Stimulated activated CD4-positive, alpha-beta T cell treated with anti-CD3 and anti-CD28 coated beads, Interleukin-4, amount 100 ng/mL, for 1 hour (primary cell): Measurements from ENCODE around the gene RER1.

Source experiments
- DNase-seq: peaks from one replicate; pipeline ENCODE4 v3.0.0-alpha.2; 2020

The RER1 gene

DNA sequence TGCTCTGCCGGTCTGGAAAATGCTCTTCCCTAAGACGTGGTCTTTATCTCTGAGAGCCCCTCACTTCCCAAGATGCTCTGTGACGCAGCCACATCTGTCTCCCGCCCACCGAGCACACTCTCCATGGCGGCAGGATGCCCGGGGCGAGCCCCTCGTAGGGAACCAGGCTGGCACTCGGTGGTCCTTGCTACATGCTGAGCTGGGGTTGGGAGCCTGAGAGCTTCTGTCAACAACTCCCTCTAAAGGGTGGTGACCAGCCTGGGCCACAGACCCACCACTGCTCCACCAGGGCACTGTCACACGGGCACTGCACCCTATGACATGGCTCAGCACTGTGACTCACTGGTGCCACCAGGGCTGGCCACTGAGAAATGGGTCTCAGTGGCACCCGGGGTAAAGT is 18.1 kb downstream of the RER1 start:
- DNase-seq: no peak

GRCh38 chr1:2411801-2412394 is 20.3 kb downstream of the RER1 start:
- no peak for DNase-seq

- DNase-seq: peak; percentile 100
Measured at GRCh38 chr1:2412395-2412772, 20.7 kb downstream of the RER1 start, which contains the start of gene PEX10. Gene PEX10, minus strand, starts transcription at chr1:2412564. Its CDS starts 62 bp downstream, at chr1:2412502.

DNA sequence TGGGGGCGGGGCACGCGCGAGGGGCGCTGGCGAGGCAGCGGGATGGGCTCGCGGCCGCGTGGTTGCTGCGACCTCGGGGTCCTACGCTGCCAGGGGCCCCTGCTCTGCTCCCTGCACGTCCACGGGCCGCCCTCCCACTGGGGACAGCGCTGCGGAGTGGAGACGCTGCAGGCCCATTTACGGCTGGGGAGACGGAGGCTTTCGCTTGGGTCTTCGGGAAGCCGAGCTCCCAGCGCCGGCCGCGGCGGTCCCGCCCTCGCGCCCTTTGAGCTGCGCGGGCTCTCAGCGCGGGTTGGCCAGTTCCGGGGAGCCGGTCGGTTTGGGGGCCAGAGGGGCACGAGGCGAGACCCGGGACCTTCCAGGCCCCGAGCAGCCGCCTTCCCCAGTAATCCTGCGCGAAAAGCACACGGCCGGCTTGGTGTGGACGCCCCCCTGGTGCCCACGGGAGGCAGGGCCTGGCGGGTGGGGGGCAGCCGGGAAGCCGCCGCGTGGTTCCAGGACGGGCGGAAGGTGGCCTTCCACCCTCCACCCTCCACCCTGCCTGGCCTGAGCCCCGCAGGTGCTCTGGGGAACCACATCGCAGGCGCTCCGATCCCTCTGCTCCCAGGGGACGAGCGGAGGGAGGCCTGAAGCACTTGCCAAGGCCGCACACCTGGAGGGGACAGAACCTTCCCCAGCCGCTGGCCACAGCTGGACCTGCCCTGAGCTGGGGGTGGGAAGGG is 21.3 kb downstream of the RER1 start:
- peak; percentile 35 for DNase-seq

DNA sequence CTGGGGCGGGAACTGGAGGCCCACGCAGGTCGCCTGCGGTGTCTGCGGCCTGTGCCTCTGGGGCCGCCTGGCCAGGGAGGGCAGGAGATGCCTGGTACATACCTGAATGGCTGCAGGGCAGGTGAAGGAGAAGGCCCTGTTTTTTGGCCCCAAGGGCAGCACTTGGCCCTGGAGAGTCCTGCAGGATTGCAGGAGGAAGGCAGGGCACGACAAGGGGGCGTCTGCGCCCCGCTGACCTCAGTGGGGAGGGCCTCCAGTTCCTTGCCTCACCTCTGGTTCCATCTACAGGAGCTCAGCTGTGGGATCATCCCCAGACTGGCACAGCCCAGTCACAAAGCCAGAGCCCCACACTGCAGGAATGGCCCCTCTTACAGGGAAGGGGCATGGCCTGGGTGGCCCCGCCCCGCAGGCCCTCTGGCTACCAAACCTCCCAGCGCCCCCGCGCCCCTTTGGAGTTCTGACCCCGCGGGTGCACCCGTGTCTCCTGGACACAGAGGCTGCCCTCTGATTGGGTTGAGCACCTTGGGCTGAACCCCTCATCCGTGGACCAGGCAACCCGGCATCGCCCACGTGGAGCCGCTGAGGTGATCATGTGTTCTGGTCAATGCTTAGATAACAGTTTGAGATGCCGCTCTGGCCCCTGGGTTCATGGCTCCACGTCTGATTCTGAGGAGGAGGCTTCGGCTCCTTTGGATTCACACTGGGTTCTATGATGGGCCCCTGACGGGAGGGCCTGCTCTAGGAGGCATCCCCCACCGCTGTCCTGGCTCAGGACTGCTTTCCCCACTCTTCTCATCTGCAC is 22.1 kb downstream of the RER1 start:
- DNase-seq: no peak

- DNase-seq: peak; percentile 82
Measured at GRCh38 chr1:2414297-2414958, 22.8 kb downstream of the RER1 start.

GRCh38 chr1:2415337-2415736 is 23.7 kb downstream of the RER1 start:
- no peak for DNase-seq

DNA sequence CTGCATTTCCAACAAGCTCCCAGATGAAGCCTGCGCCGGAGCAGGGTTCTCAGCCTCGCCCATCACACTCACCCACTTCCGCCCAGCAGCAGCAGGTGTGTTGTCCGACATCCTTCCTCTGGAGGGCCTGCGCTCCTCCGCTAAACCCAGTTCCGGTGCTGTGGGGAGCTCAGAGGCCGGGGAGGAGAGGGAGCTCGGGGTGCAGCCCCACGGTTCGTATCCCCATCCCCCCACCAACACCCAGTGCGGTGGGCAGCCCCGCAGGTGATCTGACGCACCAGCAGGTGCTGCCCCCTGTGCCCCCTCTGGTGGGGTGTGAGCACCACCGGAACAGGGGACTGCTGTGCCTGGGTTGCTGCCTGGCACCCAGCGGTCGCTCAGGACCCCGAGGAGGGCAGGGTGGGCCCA is 24.2 kb downstream of the RER1 start:
- peak; percentile 31 for DNase-seq

DNA sequence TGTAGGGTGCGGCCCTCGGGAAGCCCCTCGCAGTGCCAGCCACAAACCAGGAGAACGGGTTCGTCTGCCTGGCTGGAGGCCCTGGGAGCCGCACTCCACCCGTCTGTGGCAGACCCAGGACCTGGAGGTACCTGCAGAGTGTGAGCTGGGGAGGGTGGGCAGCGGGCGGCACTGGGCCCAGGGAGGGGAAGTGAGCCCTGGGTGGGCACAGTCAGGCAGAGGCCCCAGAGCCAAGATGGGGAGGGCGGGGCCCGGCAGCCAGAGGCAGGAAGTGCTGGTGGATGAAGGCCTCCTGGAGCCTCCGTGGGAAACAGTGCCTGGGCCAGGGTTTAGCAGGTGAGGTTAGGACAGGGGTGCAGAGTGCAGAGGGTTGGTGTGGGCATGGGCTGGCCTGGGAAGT is 24.8 kb downstream of the RER1 start:
- peak; percentile 30 for DNase-seq

- DNase-seq: no peak
Measured at GRCh38 chr1:2417083-2417832, 25.6 kb downstream of the RER1 start.

DNA sequence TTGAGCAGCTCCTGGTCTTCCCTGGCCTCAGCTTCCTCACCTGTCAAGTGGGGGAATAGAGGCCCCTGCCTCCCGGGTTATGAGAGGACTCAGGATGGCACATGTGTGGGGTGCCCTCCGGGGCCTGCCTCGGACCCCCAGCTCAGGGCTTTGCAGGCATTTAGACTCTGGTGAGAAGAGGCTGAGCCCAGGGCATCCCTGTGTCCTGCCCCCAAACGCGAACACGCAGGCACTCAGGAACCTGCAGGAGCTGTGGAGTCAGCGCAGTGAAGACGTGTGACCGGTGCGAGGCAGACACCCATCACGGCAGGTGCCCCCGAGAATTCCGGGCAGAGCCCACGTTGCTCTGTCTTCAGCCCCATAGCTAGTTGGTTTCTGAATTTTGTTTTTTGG is 26.2 kb downstream of the RER1 start:
- no peak for DNase-seq

DNA sequence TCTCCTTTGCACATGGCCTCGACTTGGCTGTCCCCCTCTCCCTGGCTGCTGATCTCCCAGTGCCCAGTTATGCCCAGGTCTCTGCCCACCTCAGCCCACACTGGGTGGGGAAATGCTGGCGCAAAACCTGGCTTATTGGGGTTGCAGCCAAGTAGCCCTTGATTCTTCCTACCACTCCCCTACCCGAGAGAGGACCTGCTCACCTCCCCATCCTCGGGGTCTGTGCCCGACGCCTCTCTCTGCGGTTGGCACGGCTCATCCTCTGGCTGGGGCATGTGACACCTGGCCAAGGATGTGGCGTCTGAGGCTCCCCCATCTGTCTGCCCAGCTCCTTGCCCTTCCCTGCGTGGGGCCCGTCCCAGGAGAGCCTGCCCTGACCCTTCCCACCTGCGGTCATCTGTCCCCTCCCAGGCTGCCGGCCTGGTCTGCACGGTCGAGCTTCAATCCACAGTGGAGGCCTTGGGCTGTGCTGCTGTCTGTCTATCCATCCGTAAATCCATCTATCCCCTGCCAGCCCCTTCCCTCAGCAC is 27.2 kb downstream of the RER1 start:
- DNase-seq: no peak

GRCh38 chr1:2419416-2419815 is 27.8 kb downstream of the RER1 start:
- no peak for DNase-seq

DNA sequence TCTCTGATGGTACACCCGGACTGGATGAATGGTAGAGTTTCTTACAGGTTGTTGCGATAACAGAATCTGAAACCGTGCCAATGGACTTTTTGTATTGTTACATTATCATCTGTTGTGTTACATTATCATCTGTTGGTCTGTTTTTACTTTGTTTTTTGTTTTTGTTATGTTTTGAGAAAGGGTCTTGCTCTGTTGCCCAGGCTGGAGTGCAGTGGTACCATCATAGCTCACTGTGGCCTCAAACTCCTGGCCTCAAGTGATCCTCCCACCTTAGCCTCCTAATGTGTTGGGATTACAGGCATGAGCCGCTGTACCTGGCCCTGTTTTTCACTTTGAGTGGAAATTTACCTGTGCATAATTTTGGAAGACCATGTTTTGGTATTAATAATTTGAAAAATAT is 30.9 kb downstream of the RER1 start:
- DNase-seq: no peak

GRCh38 chr1:2425892-2426291 is 34.3 kb downstream of the RER1 start:
- no peak for DNase-seq

DNA sequence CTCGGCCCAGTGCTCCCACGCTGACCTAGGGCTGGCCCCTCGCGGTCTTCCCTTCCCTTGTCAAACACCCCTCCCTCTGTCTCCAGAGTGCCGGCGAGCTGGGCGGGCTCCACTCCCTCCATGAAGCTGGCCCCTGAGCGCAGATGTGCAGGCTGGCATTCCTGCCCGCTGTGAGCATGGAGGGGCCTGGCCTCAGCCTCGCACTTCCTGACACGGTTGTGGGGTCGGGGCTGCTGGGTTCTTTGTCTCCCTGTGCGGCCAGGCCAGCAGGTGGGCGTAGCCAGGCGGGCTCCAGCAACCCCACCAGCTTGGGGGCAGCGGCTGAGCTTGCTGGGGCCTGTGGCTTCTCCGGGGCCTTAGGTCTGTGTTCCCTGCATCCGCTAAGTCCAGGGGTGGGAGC is 34.9 kb downstream of the RER1 start:
- no peak for DNase-seq

- no peak for DNase-seq
Measured at GRCh38 chr1:2427051-2427450, 35.4 kb downstream of the RER1 start.

GRCh38 chr1:2427976-2428375 is 36.3 kb downstream of the RER1 start:
- DNase-seq: no peak

- no peak for DNase-seq
Measured at GRCh38 chr1:2428490-2428889, 36.8 kb downstream of the RER1 start.

DNA sequence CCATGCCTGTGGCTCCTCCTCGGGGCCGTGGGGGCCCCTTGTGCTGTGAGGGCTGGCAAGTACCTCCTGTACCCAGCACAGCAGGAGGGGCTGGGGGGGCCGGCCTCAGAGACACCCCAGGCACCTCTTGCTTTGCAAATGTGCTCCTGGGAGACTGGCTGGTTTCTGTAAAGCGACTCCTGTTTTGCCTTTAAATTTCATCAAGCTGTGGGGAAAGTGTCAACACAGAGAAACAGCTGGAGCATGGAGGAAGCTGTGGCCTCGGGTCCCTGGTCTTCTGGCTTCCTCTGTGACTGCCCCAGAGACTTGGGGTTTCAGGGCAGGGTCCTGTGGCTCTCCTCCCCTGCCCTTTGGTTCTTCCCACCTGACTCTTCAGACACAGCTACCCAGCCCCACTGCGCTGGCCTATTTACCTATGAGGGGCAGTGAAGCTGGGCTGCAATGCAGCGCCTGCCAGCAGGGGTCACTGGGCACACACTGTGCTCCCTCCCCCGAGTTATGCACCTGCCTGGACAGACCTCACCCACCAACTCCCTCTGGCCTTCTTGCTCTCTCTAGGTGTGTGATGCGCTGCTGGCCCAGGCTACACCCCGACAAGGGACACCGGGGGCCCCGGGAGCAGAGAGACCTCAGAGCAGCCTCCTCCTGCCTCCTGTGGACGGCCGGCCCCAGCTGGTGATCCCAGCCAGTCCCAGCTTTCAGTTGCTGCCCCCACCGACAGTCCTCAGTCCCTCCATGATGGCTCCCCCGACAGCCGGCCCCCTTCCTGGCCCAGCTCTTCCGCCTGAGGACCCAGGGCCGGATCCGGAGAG is 38.3 kb downstream of the RER1 start:
- DNase-seq: no peak

GRCh38 chr1:2430592-2430973 is 38.9 kb downstream of the RER1 start:
- no peak for DNase-seq

GRCh38 chr1:2431103-2431502 is 39.5 kb downstream of the RER1 start:
- no peak for DNase-seq
